Measurements from ENCODE around the gene ANXA8L1. TPM values are rescaled to one million over a fixed set of nuclear protein-coding genes. Genes with fewer than 3 reads are reported as not detected.
"Not testable (repeated sequence)": the region's sequence is repeated elsewhere in the genome, so short reads cannot be mapped to it uniquely, and the experiment has no call there.

Gene ANXA8L1
- total RNA-seq, 1 experiment from 2014 or later = not detected

DNA sequence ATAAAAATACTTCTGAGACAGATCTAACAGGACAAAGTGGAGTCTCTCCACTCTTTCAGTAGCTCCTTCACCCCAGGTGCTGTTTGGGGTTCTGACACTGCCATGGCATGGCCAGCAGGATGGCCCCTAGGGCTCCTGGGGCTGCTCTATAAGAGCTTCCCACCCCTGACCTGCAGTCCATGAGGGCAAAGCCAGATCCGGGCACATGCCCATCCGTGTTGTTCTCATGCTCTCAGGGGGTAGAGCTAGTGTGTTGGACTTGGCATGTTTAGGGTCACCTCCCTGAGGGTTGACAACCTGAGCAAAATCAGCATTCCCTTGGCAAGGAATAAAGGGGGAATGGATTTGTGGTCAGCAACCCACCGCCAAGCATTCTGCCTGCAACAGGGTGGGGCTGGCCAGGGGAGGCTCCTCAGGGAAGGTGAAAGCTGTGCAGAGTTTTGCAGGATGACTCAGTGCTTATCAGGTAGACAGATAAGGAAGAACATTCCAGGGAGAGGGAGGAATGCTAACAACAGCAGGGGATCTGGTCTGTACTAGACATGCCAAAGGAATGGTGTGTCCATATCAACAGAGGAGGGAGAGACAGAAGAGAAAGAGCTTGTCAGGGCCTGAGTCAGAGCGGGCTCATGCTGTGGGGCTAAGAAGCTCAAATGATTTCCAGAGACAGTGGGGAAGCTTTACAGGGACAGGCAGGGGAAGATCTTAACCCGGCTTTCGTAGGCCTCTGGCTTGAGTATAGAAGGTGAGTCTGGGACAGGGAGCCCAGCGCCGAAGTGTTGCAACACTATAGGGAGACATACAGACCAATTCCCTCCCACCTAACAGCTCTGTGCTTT lies 21.1 kb downstream of the ANXA8L1 start:
- H3K9me2 ChIP-seq (ENCODE audit: insufficient read depth); RAD21 ChIA-PET (ENCODE audit: low non-redundant PET in 1 of 2, low total read pairs in 2 of 2, uncharacterized antibody in 2 of 2, unreplicated experiment in 2 of 2); H4K20me1 ChIP-seq (ENCODE audit: insufficient read depth); H2AFZ ChIP-seq (ENCODE audit: low read depth, low read length, poor library complexity, severe bottlenecking); H3K27me3 ChIP-seq (ENCODE audit: insufficient read depth, low read length); H3K9me3 ChIP-seq (ENCODE audit: control insufficient read depth in 1 of 2, insufficient read depth in 1 of 2, low read depth in 1 of 2, low read length in 2 of 2); BruUV-seq (replicated peaks); H3K79me2 ChIP-seq (ENCODE audit: insufficient read depth, low read length); intact Hi-C loops (cut with micrococcal nuclease); POLR2A ChIA-PET; H3K36me3 ChIP-seq (ENCODE audit: control insufficient read depth in 1 of 2, insufficient read depth in 2 of 2, low read length in 2 of 2); CTCF ChIA-PET; H3K4me3 ChIP-seq (replicated peaks in 1 of 2; ENCODE audit: low read depth in 1 of 2, low read length in 2 of 2): not testable (repeated sequence)
- peaks cover 3 to 18% of the 10 kb centered on the region in 2 experiments for H3K4me1 ChIP-seq (ENCODE audit: control insufficient read depth in 1 of 2, insufficient read depth in 2 of 2, low read length in 2 of 2)
- peak; percentile 19 for DNase-seq (ENCODE audit: low read depth, low spot score)
- H3K27ac ChIP-seq (ENCODE audit: low read depth, low read length) = peak overlapping the region; percentile 61
- peak; percentile 83 for ATAC-seq
- TF ChIP-seq SP1 (IDR thresholded peaks at IDR 0.05; ENCODE audit: low read depth) (0 out of 2 replicates have a peak, but pooled peaks have one; percentile 22), FOSL1 (IDR thresholded peaks at IDR 0.05; ENCODE audit: low read depth) (peak; percentile 34), JUND (IDR thresholded peaks at IDR 0.05) (peak; percentile 38; the same call in 1 of the 2 replicates)
- 0 out of 2 replicates have a peak overlapping the region, but pooled peaks have one; percentile 21 for H3K9ac ChIP-seq (ENCODE audit: low read length)
- peak overlapping the region; percentile 56 for H3K4me2 ChIP-seq (ENCODE audit: low read length)

GRCh38 chr10:46397767-46398166 lies 22.2 kb downstream of the ANXA8L1 start:
- H3K9me2 ChIP-seq (ENCODE audit: insufficient read depth); H3K9me3 ChIP-seq (ENCODE audit: control insufficient read depth in 1 of 2, insufficient read depth in 1 of 2, low read depth in 1 of 2, low read length in 2 of 2); H3K27me3 ChIP-seq (ENCODE audit: insufficient read depth, low read length); H3K36me3 ChIP-seq (ENCODE audit: control insufficient read depth in 1 of 2, insufficient read depth in 2 of 2, low read length in 2 of 2); CTCF ChIA-PET; POLR2A ChIA-PET; H2AFZ ChIP-seq (ENCODE audit: low read depth, low read length, poor library complexity, severe bottlenecking); H4K20me1 ChIP-seq (ENCODE audit: insufficient read depth); RAD21 ChIA-PET (ENCODE audit: low non-redundant PET in 1 of 2, low total read pairs in 2 of 2, uncharacterized antibody in 2 of 2, unreplicated experiment in 2 of 2); H3K9ac ChIP-seq (ENCODE audit: low read length); H3K4me3 ChIP-seq (replicated peaks in 1 of 2; ENCODE audit: low read depth in 1 of 2, low read length in 2 of 2); intact Hi-C loops (cut with micrococcal nuclease); H3K79me2 ChIP-seq (ENCODE audit: insufficient read depth, low read length); H3K27ac ChIP-seq (ENCODE audit: low read depth, low read length); DNase-seq (ENCODE audit: low read depth, low spot score); BruUV-seq (replicated peaks): not testable (repeated sequence)
- peak; percentile 3; the same call in 1 of the 2 replicates for ATAC-seq
- peaks cover 3 to 18% of the 10 kb centered on the region in 2 experiments for H3K4me1 ChIP-seq (ENCODE audit: control insufficient read depth in 1 of 2, insufficient read depth in 2 of 2, low read length in 2 of 2)
- H3K4me2 ChIP-seq (ENCODE audit: low read length) = peak overlapping the region; percentile 36; the same call in 1 of the 2 replicates
